ENCODE results near the gene TRIP4. TPM values are rescaled to one million over a fixed set of nuclear protein-coding genes. Genes with fewer than 3 reads are reported as not detected.
"Not testable (repeated sequence)": the region's sequence is repeated elsewhere in the genome, so short reads cannot be mapped to it uniquely, and the experiment has no call there.

TRIP4 gene
- total and polyA plus RNA-seq, 7 experiments from 2014 or later, result 16.5 to 31.5 (median 26.4) TPM

- no peaks in the 10 kb centered on the region for H3K9me3 Mint-ChIP-seq
- H3K4me3 ChIP-seq (ENCODE audit: low read length), result peak within 1 kb of the TSS; percentile 90
- no peaks in the 10 kb centered on the region for H3K36me3 Mint-ChIP-seq
- intact Hi-C loops (cut with micrococcal nuclease), result loop anchor here (1.0 to 2.0 kb wide), 7 partner anchors 25 to 538 kb away; partner anchors contain the start of genes PCLAF (in 2 of the 2), PPIB (in 2 of the 2), TRIP4 (in 2 of the 2) and CIAO2A (in 1 of the 2)
- H3K36me3 ChIP-seq (ENCODE audit: control insufficient read depth in 2 of 3, insufficient read depth in 3 of 3, low read length in 3 of 3), result peaks cover 0 to 8% (median 0%) of the 10 kb centered on the region in 3 experiments
- H3K4me3 Mint-ChIP-seq, result peak within 1 kb of the TSS; percentile 90 to 97 (median 92)
- POLR2A ChIA-PET, result interaction anchor here (0.5 to 1.6 kb wide), 6 partner anchors 14 to 351 kb away, joined by 3 to 12 read pairs (median 3); partner anchors contain the start of gene TRIP4
- peak within 1 kb of the TSS; percentile 78 to 93 (median 92) for H3K27ac Mint-ChIP-seq
- CTCF ChIA-PET, result interaction anchor here (1.2 kb wide), 1 partner anchor 295 kb away, joined by 3 read pairs; no protein-coding TSS in a partner anchor
- no peaks in the 10 kb centered on the region for H3K9me3 ChIP-seq (ENCODE audit: control insufficient read depth in 2 of 3, low read length in 3 of 3)
- DNase-seq (peak; percentile 73 to 94 (median 89)), ATAC-seq (peak; percentile 100)
- H3K4me1 Mint-ChIP-seq, result peaks cover 14 to 22% (median 18%) of the 10 kb centered on the region in 7 donors
- no peaks in the 10 kb centered on the region for H3K27me3 ChIP-seq (ENCODE audit: control insufficient read depth in 2 of 2, insufficient read depth in 2 of 2, low read length in 2 of 2)
- peak within 1 kb of the TSS; percentile 73 for H3K27ac ChIP-seq (ENCODE audit: low read depth, low read length)
- no peaks in the 10 kb centered on the region for H3K27me3 Mint-ChIP-seq
- peaks cover 9 to 10% of the 10 kb centered on the region in 2 donors for H3K4me1 ChIP-seq (ENCODE audit: control insufficient read depth in 2 of 2, insufficient read depth in 2 of 2, low read length in 2 of 2)
Observed at GRCh38 chr15:64355944-64356709, 31.5 kb upstream of the TRIP4 start, which contains the start of gene CSNK1G1. TSS of gene CSNK1G1 (minus strand) at chr15:64356173. CDS start at chr15:64300499, 55,674 bp downstream.

- peaks cover 0 to 8% (median 0%) of the 10 kb centered on the region in 3 experiments for H3K36me3 ChIP-seq (ENCODE audit: control insufficient read depth in 2 of 3, insufficient read depth in 3 of 3, low read length in 3 of 3)
- CTCF ChIA-PET, result no interaction called here
- peaks cover 13 to 22% (median 16%) of the 10 kb centered on the region in 7 donors for H3K4me1 Mint-ChIP-seq
- peak overlapping the region; percentile 78 to 93 (median 92) for H3K27ac Mint-ChIP-seq
- no peaks in the 10 kb centered on the region for H3K27me3 Mint-ChIP-seq
- peak overlapping the region; percentile 90 for H3K4me3 ChIP-seq (ENCODE audit: low read length)
- H3K9me3 ChIP-seq (ENCODE audit: control insufficient read depth in 2 of 3, low read length in 3 of 3), result no peaks in the 10 kb centered on the region
- no peak for DNase-seq
- no peaks in the 10 kb centered on the region for H3K9me3 Mint-ChIP-seq
- H3K4me1 ChIP-seq (ENCODE audit: control insufficient read depth in 2 of 2, insufficient read depth in 2 of 2, low read length in 2 of 2), result peaks cover 9 to 10% of the 10 kb centered on the region in 2 donors
- H3K27ac ChIP-seq (ENCODE audit: low read depth, low read length), result peak overlapping the region; percentile 73
- H3K4me3 Mint-ChIP-seq, result peak overlapping the region; percentile 90 to 97 (median 92)
- intact Hi-C loops (cut with micrococcal nuclease), result loop anchor here (1.0 to 2.0 kb wide), 7 partner anchors 25 to 538 kb away; partner anchors contain the start of genes PCLAF (in 2 of the 2), PPIB (in 2 of the 2), TRIP4 (in 2 of the 2) and CIAO2A (in 1 of the 2)
- POLR2A ChIA-PET, result interaction anchor here (0.5 to 1.1 kb wide), 4 partner anchors 13 to 350 kb away, joined by 3 to 5 read pairs (median 3); partner anchors contain the start of gene TRIP4
- no peak for ATAC-seq
- no peaks in the 10 kb centered on the region for H3K36me3 Mint-ChIP-seq
- no peaks in the 10 kb centered on the region for H3K27me3 ChIP-seq (ENCODE audit: control insufficient read depth in 2 of 2, insufficient read depth in 2 of 2, low read length in 2 of 2)
Observed at GRCh38 chr15:64356710-64357040, 31.0 kb upstream of the TRIP4 start.

- Histone ChIP-seq H3K36me3 (ENCODE audit: control insufficient read depth in 2 of 3, insufficient read depth in 3 of 3, low read length in 3 of 3) (no peaks in the 10 kb centered on the region), H3K4me1 (ENCODE audit: control insufficient read depth in 2 of 2, insufficient read depth in 2 of 2, low read length in 2 of 2) (no peaks in the 10 kb centered on the region), H3K27ac (ENCODE audit: low read depth, low read length) (no peak overlapping the region), H3K4me3 (ENCODE audit: low read length) (no peak overlapping the region), H3K27me3 (ENCODE audit: control insufficient read depth in 2 of 2, insufficient read depth in 2 of 2, low read length in 2 of 2) (no peaks in the 10 kb centered on the region), H3K9me3 (ENCODE audit: control insufficient read depth in 2 of 3, low read length in 3 of 3) (no peaks in the 10 kb centered on the region)
- POLR2A ChIA-PET, result interaction anchor here (0.7 to 1.9 kb wide), 2 partner anchors 26 to 126 kb away, joined by 3 to 6 read pairs; partner anchors contain the start of gene TRIP4
- no peak for ATAC-seq
- intact Hi-C loops (cut with micrococcal nuclease), result no loop called here
- Mint-ChIP-seq H3K36me3 (peaks cover 0 to 3% (median 0%) of the 10 kb centered on the region in 5 donors), H3K4me3 (no peak overlapping the region), H3K27ac (no peak overlapping the region), H3K9me3 (no peaks in the 10 kb centered on the region), H3K27me3 (no peaks in the 10 kb centered on the region), H3K4me1 (peaks cover 3 to 11% (median 4%) of the 10 kb centered on the region in 7 donors)
- no peak for DNase-seq
- CTCF ChIA-PET, result no interaction called here
Observed at GRCh38 chr15:64361259-64361658, 26.4 kb upstream of the TRIP4 start.

GRCh38 chr15:64369078-64369607, 18.5 kb upstream of the TRIP4 start:
- peaks cover 0 to 8% (median 0%) of the 10 kb centered on the region in 5 donors for H3K36me3 Mint-ChIP-seq
- intact Hi-C loops (cut with micrococcal nuclease), result no loop called here
- H3K9me3 Mint-ChIP-seq, result peaks cover 0 to 2% (median 0%) of the 10 kb centered on the region in 11 donors
- Histone ChIP-seq H3K27ac (ENCODE audit: low read depth, low read length) (no peak overlapping the region), H3K4me1 (ENCODE audit: control insufficient read depth in 2 of 2, insufficient read depth in 2 of 2, low read length in 2 of 2) (no peaks in the 10 kb centered on the region), H3K36me3 (ENCODE audit: control insufficient read depth in 2 of 3, insufficient read depth in 3 of 3, low read length in 3 of 3) (no peaks in the 10 kb centered on the region), H3K27me3 (ENCODE audit: control insufficient read depth in 2 of 2, insufficient read depth in 2 of 2, low read length in 2 of 2) (no peaks in the 10 kb centered on the region), H3K9me3 (ENCODE audit: control insufficient read depth in 2 of 3, low read length in 3 of 3) (no peaks in the 10 kb centered on the region), H3K4me3 (ENCODE audit: low read length) (no peak overlapping the region)
- ATAC-seq (no peak), DNase-seq (no peak)
- no peaks in the 10 kb centered on the region for H3K27me3 Mint-ChIP-seq
- H3K4me1 Mint-ChIP-seq, result peaks cover 0 to 11% (median 0%) of the 10 kb centered on the region in 7 donors
- ChIA-PET CTCF (interaction anchor here (0.7 to 1.2 kb wide), 2 partner anchors 13 to 365 kb away, joined by 3 to 4 read pairs; no protein-coding TSS in a partner anchor), POLR2A (interaction anchor here (1.6 kb wide), 1 partner anchor 18 kb away, joined by 5 read pairs; the partner anchor contains the start of gene TRIP4)
- no peak overlapping the region for H3K4me3 Mint-ChIP-seq
- no peak overlapping the region for H3K27ac Mint-ChIP-seq

- H3K4me3 Mint-ChIP-seq; H3K4me1 ChIP-seq (ENCODE audit: control insufficient read depth in 2 of 2, insufficient read depth in 2 of 2, low read length in 2 of 2); H3K4me3 ChIP-seq (ENCODE audit: low read length); intact Hi-C loops (cut with micrococcal nuclease); H3K36me3 ChIP-seq (ENCODE audit: control insufficient read depth in 2 of 3, insufficient read depth in 3 of 3, low read length in 3 of 3); ATAC-seq; H3K27ac Mint-ChIP-seq; H3K27me3 ChIP-seq (ENCODE audit: control insufficient read depth in 2 of 2, insufficient read depth in 2 of 2, low read length in 2 of 2); H3K27me3 Mint-ChIP-seq; CTCF ChIA-PET; H3K27ac ChIP-seq (ENCODE audit: low read depth, low read length); H3K9me3 ChIP-seq (ENCODE audit: control insufficient read depth in 2 of 3, low read length in 3 of 3); H3K9me3 Mint-ChIP-seq: not testable (repeated sequence)
- Mint-ChIP-seq H3K36me3 (peaks cover 0 to 15% (median 0%) of the 10 kb centered on the region in 5 donors), H3K4me1 (peaks cover 0 to 14% (median 0%) of the 10 kb centered on the region in 7 donors)
- POLR2A ChIA-PET, result interaction anchor here (1.0 kb wide), 1 partner anchor 16 kb away, joined by 3 read pairs; the partner anchor contains the start of gene TRIP4
- DNase-seq, result peak in 1 of 9 donors; percentile 3
Observed at GRCh38 chr15:64371383-64371782, 16.3 kb upstream of the TRIP4 start.

- Histone ChIP-seq H3K27ac (ENCODE audit: low read depth, low read length) (no peak overlapping the region), H3K9me3 (ENCODE audit: control insufficient read depth in 2 of 3, low read length in 3 of 3) (no peaks in the 10 kb centered on the region), H3K4me1 (ENCODE audit: control insufficient read depth in 2 of 2, insufficient read depth in 2 of 2, low read length in 2 of 2) (no peaks in the 10 kb centered on the region), H3K36me3 (ENCODE audit: control insufficient read depth in 2 of 3, insufficient read depth in 3 of 3, low read length in 3 of 3) (no peaks in the 10 kb centered on the region), H3K27me3 (ENCODE audit: control insufficient read depth in 2 of 2, insufficient read depth in 2 of 2, low read length in 2 of 2) (no peaks in the 10 kb centered on the region), H3K4me3 (ENCODE audit: low read length) (no peak overlapping the region)
- intact Hi-C loops (cut with micrococcal nuclease), result no loop called here
- H3K9me3 Mint-ChIP-seq, result peaks cover 0 to 2% (median 0%) of the 10 kb centered on the region in 11 donors
- no peaks in the 10 kb centered on the region for H3K27me3 Mint-ChIP-seq
- CTCF ChIA-PET, result no interaction called here
- no peak for ATAC-seq
- POLR2A ChIA-PET, result no interaction called here
- peak overlapping the region; percentile 30 to 80 (median 60) for H3K4me3 Mint-ChIP-seq
- H3K27ac Mint-ChIP-seq, result peak overlapping the region in 3 of 9 donors; percentile 48 to 82 (median 79)
- peaks cover 0 to 15% (median 0%) of the 10 kb centered on the region in 5 donors for H3K36me3 Mint-ChIP-seq
- DNase-seq, result peak in 1 of 9 donors; percentile 16
- peaks cover 0 to 16% (median 0%) of the 10 kb centered on the region in 7 donors for H3K4me1 Mint-ChIP-seq
Observed at GRCh38 chr15:64373360-64373759, 14.3 kb upstream of the TRIP4 start.
